H1 (cell line): ENCODE results near the gene MEF2C.

Source experiments
- CREB1 ChIP-seq: IDR thresholded peaks from 2 replicates; pipeline ENCODE4 v1.6.1; 2012; ENCODE audit warnings: inconsistent platforms
- JUN ChIP-seq: IDR thresholded peaks from 2 replicates; pipeline ENCODE4 v1.6.1; 2011; ENCODE audit warnings: low read depth, mild to moderate bottlenecking, improper control_type of control experiment, low read length
- POLR2A ChIP-seq, 2 experiments: IDR thresholded peaks; 1 replicate in 1 of 2; 2 replicates in 1 of 2; pipeline ENCODE4 v1.6.1; 2011; ENCODE audit warnings: low read depth in 2 of 2, low read length in 2 of 2, mild to moderate bottlenecking in 2 of 2; ENCODE audit errors: control extremely low read depth in 1 of 2
- RXRA ChIP-seq: IDR thresholded peaks from 2 replicates; pipeline ENCODE4 v1.6.1; 2011; ENCODE audit warnings: low read depth, mild to moderate bottlenecking, low read length, moderate library complexity; ENCODE audit not compliant: insufficient read depth
- TBP ChIP-seq: IDR thresholded peaks from 2 replicates; pipeline ENCODE4 v1.6.1; 2011; ENCODE audit warnings: low read depth, low read length, improper control_type of control experiment
- ZNF274 ChIP-seq: IDR thresholded peaks from 2 replicates; pipeline ENCODE4 v1.7.0; 2012; ENCODE audit warnings: low read length, borderline replicate concordance; ENCODE audit errors: extremely low read depth

DNA sequence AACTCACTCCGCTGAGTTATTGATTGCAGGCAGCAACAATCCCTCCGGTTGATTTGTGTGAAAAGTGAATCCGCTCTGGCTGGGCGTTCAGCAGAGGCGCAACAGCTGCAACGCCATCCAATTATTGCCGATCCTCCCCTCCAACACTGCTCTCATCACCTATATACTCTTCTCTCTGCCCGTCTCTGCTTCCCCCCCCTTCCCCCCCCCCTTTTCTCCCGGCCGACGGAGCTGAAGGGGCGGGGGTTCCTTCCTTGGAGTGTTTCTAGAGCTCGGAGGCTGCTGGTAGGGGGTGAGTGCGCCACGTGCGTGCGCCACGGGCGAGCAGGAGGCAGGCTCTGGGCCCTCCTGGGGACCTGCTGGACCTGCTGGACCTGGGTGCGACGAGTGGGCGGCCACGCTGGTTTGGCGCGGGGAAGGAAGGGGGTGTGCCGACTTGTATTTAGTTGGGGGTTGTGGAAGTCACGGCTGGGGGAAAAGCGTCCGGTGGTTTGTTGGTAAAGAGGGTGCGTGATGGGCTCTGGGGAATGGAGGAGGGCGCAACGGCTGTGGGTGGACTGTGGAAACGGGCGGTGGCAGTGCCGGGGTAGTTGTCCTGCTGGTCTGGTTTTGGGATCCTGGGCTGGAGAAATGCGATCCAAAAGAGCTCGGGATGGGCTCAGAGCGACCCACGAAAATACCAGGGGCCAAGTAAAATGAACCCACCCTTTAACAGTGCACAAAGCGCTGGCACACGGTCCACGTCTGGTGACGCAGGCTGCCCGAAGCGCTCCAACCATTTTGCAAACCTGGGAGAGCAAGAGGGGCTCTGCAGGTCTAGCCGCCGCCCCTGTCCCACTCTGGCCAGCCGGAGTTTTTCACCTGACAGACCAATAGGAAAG is 6.4 kb upstream of the MEF2C start:
- TF ChIP-seq CREB1, result no peak
- no peak for TF ChIP-seq TBP
- TF ChIP-seq RXRA, result no peak
- no peak for TF ChIP-seq ZNF274
- TF ChIP-seq POLR2A (IDR thresholded peaks at IDR 0.05; ENCODE audit: control extremely low read depth in 1 of 2, low read depth in 2 of 2, low read length in 2 of 2), result no peak; a peak in 1 of 3 replicates
- no peak for TF ChIP-seq JUN
